Tibial artery (tissue), 4 donors: ENCODE data around the gene ACAP3.

Source experiments
- DNase-seq, 2 donors: peaks; one replicate each; pipeline ENCODE4 v3.0.0-alpha.2; 2019
- H3K27ac ChIP-seq, 2 donors: fragments of 200-600 bp; sonication (generic) in 1 of 2; 1 replicate in 1 of 2; 2 replicates in 1 of 2; pipeline ENCODE4 v1.5.1; 2018 to 2019; ENCODE audit warnings: mild to moderate bottlenecking in 1 of 2
- H3K27me3 ChIP-seq, 2 donors: fragments of 200-600 bp; sonication (generic) in 1 of 2; one replicate each; pipeline versions ENCODE4 v1.5.1 to v1.6.0; 2016 to 2019
- H3K36me3 ChIP-seq, 3 donors: fragments of 200-600 bp; sonication (generic) in 2 of 3; one replicate each; pipeline ENCODE4 v1.5.1; 2016 to 2019; ENCODE audit warnings: mild to moderate bottlenecking in 2 of 3
- H3K4me1 ChIP-seq, 4 donors: fragments of 200-600 bp; sonication (generic) in 2 of 4; 1 replicate in 3 of 4; 2 replicates in 1 of 4; pipeline ENCODE4 v1.5.1; 2016 to 2019
- H3K4me3 ChIP-seq, 2 donors: fragments of 200-600 bp; sonication (generic) in 1 of 2; 1 replicate in 1 of 2; 2 replicates in 1 of 2; pipeline ENCODE4 v1.5.1; 2018 to 2019; ENCODE audit warnings: mild to moderate bottlenecking in 2 of 2
- H3K9me3 ChIP-seq, 3 donors: fragments of 200-600 bp; sonication (generic) in 1 of 3; one replicate each; pipeline ENCODE4 v1.5.1; 2016 to 2019
- intact Hi-C: fragments of 100-400 bp; cut with DNase I; formaldehyde crosslinking; loops from one replicate; pipeline ENCODE4 v1.15.0; 2023; ENCODE audit warnings: low total_unique reads
- TF ChIP-seq, protein P1 (sequence below), 2 experiments: fragments of 200-600 bp in 1 of 2; fragments of 450-650 bp in 1 of 2; IDR thresholded peaks; one replicate each; pipeline ENCODE4 v1.5.1; 2017 to 2019; ENCODE audit warnings: antibody characterized with exemption in 2 of 2, mild to moderate bottlenecking in 1 of 2, moderate library complexity in 1 of 2

ACAP3 gene

DNA sequence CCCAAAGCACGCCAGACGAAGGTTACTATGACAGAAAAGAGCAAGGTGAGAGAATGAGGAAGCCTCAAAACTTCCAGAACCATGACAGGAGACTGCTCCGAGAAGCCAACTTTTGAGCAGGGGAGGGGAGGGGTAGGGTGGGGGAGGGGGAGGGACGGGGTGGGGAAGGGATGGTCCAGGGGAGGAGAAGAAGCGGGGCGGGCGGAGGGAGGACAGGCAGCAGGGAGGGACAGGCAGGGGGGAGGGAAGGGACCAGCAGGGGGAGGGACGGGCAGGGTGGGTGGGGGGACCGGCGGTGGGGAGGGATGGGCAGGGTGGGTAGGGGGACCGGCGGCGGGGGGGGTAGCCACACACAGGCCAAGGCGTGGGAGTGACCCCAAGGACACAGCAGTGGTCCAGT, 14.7 kb upstream of the ACAP3 start:
- TF ChIP-seq, protein P1, sequence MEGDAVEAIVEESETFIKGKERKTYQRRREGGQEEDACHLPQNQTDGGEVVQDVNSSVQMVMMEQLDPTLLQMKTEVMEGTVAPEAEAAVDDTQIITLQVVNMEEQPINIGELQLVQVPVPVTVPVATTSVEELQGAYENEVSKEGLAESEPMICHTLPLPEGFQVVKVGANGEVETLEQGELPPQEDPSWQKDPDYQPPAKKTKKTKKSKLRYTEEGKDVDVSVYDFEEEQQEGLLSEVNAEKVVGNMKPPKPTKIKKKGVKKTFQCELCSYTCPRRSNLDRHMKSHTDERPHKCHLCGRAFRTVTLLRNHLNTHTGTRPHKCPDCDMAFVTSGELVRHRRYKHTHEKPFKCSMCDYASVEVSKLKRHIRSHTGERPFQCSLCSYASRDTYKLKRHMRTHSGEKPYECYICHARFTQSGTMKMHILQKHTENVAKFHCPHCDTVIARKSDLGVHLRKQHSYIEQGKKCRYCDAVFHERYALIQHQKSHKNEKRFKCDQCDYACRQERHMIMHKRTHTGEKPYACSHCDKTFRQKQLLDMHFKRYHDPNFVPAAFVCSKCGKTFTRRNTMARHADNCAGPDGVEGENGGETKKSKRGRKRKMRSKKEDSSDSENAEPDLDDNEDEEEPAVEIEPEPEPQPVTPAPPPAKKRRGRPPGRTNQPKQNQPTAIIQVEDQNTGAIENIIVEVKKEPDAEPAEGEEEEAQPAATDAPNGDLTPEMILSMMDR (IDR thresholded peaks at IDR 0.05), result no peak
- Histone ChIP-seq H3K4me1 (peaks cover 0 to 73% (median 63%) of the 10 kb centered on the region in 4 donors), H3K36me3 (peaks cover 14 to 48% (median 34%) of the 10 kb centered on the region in 3 donors), H3K27me3 (no peaks in the 10 kb centered on the region), H3K27ac (no peak overlapping the region), H3K9me3 (no peaks in the 10 kb centered on the region), H3K4me3 (no peak overlapping the region)
- intact Hi-C loops, result no loop called here
- no peak for DNase-seq

DNA sequence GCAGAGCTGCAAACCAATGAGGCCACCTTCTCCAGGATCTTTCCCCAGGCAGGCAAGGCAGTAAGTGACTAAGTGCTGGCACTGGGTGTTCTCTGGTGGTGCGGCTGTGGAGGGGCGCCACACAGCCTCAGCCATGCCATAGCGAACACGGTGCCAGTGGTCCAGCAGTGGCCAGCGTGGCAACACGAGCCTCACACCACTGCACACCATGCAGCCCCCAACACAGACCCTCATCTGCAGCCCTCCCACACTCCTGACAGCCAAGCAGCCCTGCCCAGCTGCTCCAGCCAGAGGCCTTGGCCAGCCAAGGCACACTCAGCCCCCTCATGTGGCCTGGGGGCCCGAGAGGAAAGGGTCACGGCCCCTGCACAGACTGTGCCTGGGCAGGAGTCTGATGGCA, 13.7 kb upstream of the ACAP3 start:
- peaks cover 10 to 44% (median 32%) of the 10 kb centered on the region in 3 donors for H3K36me3 ChIP-seq
- H3K4me3 ChIP-seq, result no peak overlapping the region
- H3K4me1 ChIP-seq, result peaks cover 0 to 72% (median 61%) of the 10 kb centered on the region in 4 donors
- H3K9me3 ChIP-seq, result no peaks in the 10 kb centered on the region
- no peak overlapping the region for H3K27ac ChIP-seq
- DNase-seq, result no peak
- intact Hi-C loops, result no loop called here
- no peaks in the 10 kb centered on the region for H3K27me3 ChIP-seq
- TF ChIP-seq, protein P1 (IDR thresholded peaks at IDR 0.05), result no peak

DNA sequence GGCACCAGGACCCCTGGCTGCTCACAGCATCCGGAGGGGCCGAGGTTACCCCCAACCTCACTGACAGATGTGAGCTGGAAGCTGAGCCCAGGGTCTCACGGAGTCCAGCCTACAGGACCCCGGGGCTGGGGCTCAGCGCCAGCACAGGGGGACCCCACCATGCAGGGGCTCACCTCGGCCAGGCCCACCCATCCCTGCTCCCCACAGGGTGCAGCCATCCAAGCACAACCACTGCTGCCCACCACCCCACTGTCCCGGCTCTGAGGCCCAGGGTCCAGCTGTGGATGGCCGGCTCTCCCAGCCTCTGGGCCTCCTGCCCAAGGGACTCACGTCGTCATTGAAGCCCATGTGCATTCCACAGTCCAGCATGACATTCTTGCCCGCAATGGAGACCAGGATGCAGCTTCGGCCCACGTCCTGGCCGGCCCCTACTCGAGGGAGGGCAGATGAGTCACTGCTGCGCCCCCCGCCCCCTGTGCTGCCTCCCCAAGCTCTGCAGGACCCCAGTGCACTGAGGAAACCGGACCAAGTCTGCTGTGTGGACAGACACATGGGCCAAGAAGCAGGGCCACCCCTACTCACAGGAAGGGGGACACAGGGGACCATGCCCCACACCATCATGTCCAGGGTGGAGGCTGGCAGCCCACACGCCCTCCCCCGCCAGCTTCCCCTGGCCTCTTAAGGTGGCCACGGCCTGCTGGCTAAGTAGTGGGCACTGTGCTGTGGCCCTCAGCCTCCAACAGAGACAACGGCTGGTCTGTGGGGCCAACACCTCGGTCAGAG, 13.1 kb upstream of the ACAP3 start:
- TF ChIP-seq, protein P1 (IDR thresholded peaks at IDR 0.05), result no peak

DNA sequence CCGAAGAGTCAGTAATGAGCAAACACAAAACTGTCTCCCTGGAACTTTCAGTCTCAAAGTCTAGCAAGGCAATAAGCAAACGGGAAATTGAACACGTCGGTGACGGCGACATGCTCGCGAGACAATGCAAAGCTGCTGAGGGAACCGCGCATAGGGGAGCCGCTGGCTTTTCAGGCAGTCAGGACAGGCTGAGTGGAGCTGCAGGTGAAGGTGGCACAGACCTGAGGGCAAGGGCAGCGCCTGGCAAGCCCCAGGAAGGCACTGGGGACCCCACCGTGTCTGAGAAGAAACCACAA, 11.9 kb upstream of the ACAP3 start:
- Histone ChIP-seq H3K27ac (peak overlapping the region; percentile 26 to 62), H3K9me3 (no peaks in the 10 kb centered on the region), H3K4me3 (no peak overlapping the region), H3K4me1 (peaks cover 0 to 56% (median 45%) of the 10 kb centered on the region in 4 donors), H3K36me3 (peaks cover 15 to 59% (median 45%) of the 10 kb centered on the region in 3 donors), H3K27me3 (no peaks in the 10 kb centered on the region)
- intact Hi-C loops, result no loop called here
- no peak for DNase-seq
- TF ChIP-seq, protein P1 (IDR thresholded peaks at IDR 0.05), result no peak

More for the DNA sequence above, 13.1 kb upstream of the ACAP3 start:
- H3K9me3 ChIP-seq, result no peaks in the 10 kb centered on the region
- intact Hi-C loops, result no loop called here
- no peak for DNase-seq
- H3K27me3 ChIP-seq, result no peaks in the 10 kb centered on the region
- H3K36me3 ChIP-seq, result peaks cover 10 to 49% (median 35%) of the 10 kb centered on the region in 3 donors
- H3K4me1 ChIP-seq, result peaks cover 0 to 66% (median 55%) of the 10 kb centered on the region in 4 donors
- no peak overlapping the region for H3K4me3 ChIP-seq
- peak overlapping the region; percentile 26 to 62 for H3K27ac ChIP-seq

DNA sequence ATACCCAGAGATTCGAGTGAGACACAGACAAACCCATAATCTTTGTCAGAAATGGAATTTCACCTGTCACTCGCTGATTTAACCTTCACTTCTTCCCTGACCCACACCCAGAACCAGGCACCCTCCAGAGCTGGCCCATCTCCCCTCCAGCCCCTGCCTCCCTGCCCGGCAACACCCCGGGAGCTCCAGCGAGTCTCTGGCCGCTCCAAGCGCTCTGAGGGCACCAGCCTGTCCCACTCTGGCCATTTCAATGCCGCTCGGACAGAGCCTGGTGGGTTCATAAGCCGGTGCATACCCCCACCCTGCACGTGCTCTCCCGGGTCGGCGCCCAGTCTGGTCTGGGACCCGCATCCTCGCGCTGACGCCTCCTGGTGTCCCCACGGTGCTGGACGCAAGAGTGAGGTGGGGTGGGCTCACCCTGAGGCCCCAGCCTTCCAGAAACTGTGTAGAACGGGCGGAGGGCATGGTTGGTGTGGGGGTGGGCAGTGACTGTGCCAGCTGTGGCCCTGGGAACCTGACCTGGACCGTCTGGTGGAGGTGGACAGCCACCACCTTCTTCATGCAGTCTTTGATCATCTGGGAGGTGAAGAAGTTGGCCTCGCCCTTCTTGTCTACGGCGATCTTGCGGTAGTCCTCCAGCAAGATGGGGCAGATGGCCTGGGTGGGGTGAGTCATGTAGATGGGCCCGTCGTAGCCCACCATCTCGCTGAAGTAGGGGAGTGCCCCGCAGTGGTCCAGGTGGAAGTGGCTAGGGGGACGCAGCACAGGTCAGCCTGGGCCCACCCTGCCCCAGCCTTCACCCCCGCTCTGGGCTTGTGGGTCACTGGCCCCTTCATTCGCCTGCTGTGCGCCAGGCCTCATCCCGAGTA, 11.3 kb upstream of the ACAP3 start:
- intact Hi-C loops, result no loop called here
- H3K27me3 ChIP-seq, result no peaks in the 10 kb centered on the region
- peaks cover 18 to 65% (median 50%) of the 10 kb centered on the region in 3 donors for H3K36me3 ChIP-seq
- TF ChIP-seq, protein P1 (IDR thresholded peaks at IDR 0.05), result no peak
- H3K9me3 ChIP-seq, result no peaks in the 10 kb centered on the region
- H3K4me3 ChIP-seq, result no peak overlapping the region
- peak overlapping the region; percentile 62 to 65 for H3K27ac ChIP-seq
- H3K4me1 ChIP-seq, result peaks cover 0 to 56% (median 44%) of the 10 kb centered on the region in 4 donors
- DNase-seq, result no peak
